ENCODE results near the gene TNIP3. TPM values are rescaled to one million over a fixed set of nuclear protein-coding genes. Genes with fewer than 3 reads are reported as not detected.

TNIP3 gene
- total RNA-seq, 1 experiment from 2014 or later, result 0.06 TPM

Other genes starting within 250 kb of the TNIP3 start
- 4.3 and 5.2 TPM in 2 replicates for gene PRDM5, start 241.6 kb downstream of the TNIP3 start, total RNA-seq (2014; rRNA removed; shearing (Covaris generic))
- 0.23 and 0.68 TPM in 2 replicates for gene NDNF, start 91.8 kb downstream of the TNIP3 start, total RNA-seq (2014; rRNA removed; shearing (Covaris generic))
- gene QRFPR, start 216.7 kb upstream of the TNIP3 start, total RNA-seq (2014; rRNA removed; shearing (Covaris generic)), result 0.06 and 0.77 TPM in 2 replicates